ENCODE measurements around the gene ABL2. TPM values are rescaled to one million over a fixed set of nuclear protein-coding genes. Genes with fewer than 3 reads are reported as not detected.

The ABL2 gene
- total and polyA plus RNA-seq, 2 donors (not counting 1 experiment from before 2014, with no cell fraction given), result 2.6 to 20.0 TPM

DNA sequence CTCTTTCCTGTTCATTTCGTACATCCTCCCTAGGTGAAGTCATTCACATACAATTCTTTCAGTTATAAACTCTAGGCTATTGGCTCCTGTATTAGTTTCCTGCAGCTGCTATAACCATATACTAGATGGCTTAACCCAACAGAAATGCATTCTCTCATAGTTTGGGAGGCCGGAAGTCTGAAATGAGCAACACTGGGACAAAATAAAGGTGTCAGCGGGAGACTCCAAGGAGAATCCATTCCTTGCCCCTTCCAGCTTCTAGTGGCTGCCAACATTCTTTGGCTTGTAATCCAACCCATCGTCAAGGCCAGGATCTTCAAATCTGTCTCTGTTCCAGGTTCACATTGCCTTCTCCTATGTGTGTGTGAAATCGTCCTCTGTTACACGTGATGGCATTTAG is 76.3 kb downstream of the ABL2 start:
- no peak for TF ChIP-seq EZH2 (IDR thresholded peaks at IDR 0.05; ENCODE audit: borderline replicate concordance, insufficient read depth, low read depth, low read length, poor library complexity, severe bottlenecking)
- TF ChIP-seq, protein P1, sequence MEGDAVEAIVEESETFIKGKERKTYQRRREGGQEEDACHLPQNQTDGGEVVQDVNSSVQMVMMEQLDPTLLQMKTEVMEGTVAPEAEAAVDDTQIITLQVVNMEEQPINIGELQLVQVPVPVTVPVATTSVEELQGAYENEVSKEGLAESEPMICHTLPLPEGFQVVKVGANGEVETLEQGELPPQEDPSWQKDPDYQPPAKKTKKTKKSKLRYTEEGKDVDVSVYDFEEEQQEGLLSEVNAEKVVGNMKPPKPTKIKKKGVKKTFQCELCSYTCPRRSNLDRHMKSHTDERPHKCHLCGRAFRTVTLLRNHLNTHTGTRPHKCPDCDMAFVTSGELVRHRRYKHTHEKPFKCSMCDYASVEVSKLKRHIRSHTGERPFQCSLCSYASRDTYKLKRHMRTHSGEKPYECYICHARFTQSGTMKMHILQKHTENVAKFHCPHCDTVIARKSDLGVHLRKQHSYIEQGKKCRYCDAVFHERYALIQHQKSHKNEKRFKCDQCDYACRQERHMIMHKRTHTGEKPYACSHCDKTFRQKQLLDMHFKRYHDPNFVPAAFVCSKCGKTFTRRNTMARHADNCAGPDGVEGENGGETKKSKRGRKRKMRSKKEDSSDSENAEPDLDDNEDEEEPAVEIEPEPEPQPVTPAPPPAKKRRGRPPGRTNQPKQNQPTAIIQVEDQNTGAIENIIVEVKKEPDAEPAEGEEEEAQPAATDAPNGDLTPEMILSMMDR (IDR thresholded peaks at IDR 0.05), result no peak
- POLR2A ChIA-PET, result no interaction called here
- DNase-seq, result no peak

GRCh38 chr1:179151908-179152682 is 77.4 kb downstream of the ABL2 start:
- H2AFZ ChIP-seq (ENCODE audit: insufficient read depth, low read depth, low read length, poor library complexity, severe bottlenecking), result no peak overlapping the region
- H3K27me3 ChIP-seq (replicated peaks in 1 of 4; ENCODE audit: control extremely low read depth in 1 of 4, control insufficient read depth in 3 of 4, insufficient read depth in 4 of 4, low read length in 3 of 4), result no peaks in the 10 kb centered on the region
- peaks cover 19% of the 10 kb centered on the region for H3K79me2 ChIP-seq (ENCODE audit: control insufficient read depth, insufficient read depth, low read length)
- H3K4me3 ChIP-seq (ENCODE audit: control extremely low read depth in 1 of 5, extremely low read depth in 1 of 5, insufficient read depth in 1 of 5, low read depth in 2 of 5, low read length in 4 of 5), result no peak overlapping the region
- H3K36me3 ChIP-seq (replicated peaks in 1 of 2; ENCODE audit: control extremely low read depth in 1 of 2, control insufficient read depth in 1 of 2, extremely low read depth in 1 of 2, insufficient read depth in 2 of 2, low read length in 1 of 2), result peaks cover 0 to 4% of the 10 kb centered on the region in 2 experiments
- peaks cover 0 to 5% (median 0%) of the 10 kb centered on the region in 3 donors for H3K9me3 ChIP-seq (ENCODE audit: control extremely low read depth in 1 of 3, control insufficient read depth in 2 of 3, insufficient read depth in 1 of 3, low read length in 2 of 3)
- ChIA-PET CTCF (no interaction called here), POLR2A (no interaction called here)
- DNase-seq (no peak), ATAC-seq (ENCODE audit: low read depth) (no peak)
- Mint-ChIP-seq H3K27me3 (no peaks in the 10 kb centered on the region), H3K4me3 (peak overlapping the region; percentile 5), H3K27ac (peak overlapping the region; percentile 57), H3K9me3 (ENCODE audit: insufficient read depth) (peaks cover 4% of the 10 kb centered on the region), H3K4me1 (peaks cover 24% of the 10 kb centered on the region)
- H3K4me1 ChIP-seq (ENCODE audit: control insufficient read depth in 2 of 2, insufficient read depth in 2 of 2, low read length in 2 of 2), result peaks cover 12 to 13% of the 10 kb centered on the region in 2 donors
- intact Hi-C loops (cut with micrococcal nuclease), result no loop called here
- H3K4me2 ChIP-seq (replicated peaks; ENCODE audit: low read depth, low read length, poor library complexity, severe bottlenecking), result peak overlapping the region; percentile 50
- no peak for TF ChIP-seq EZH2 (IDR thresholded peaks at IDR 0.05; ENCODE audit: borderline replicate concordance, insufficient read depth, low read depth, low read length, poor library complexity, severe bottlenecking)
- H3K27ac ChIP-seq (ENCODE audit: low read length in 2 of 2), result peak overlapping the region in 1 of 2 donors; percentile 8
- H3K9ac ChIP-seq (ENCODE audit: low read length), result peak overlapping the region; percentile 31
- WGBS (ENCODE audit: insufficient coverage), result no CpG with 5 or more reads among the region's 2 CpGs
- H4K20me1 ChIP-seq (ENCODE audit: control insufficient read depth, insufficient read depth, low read length, poor library complexity, severe bottlenecking), result no peaks in the 10 kb centered on the region

More for the DNA sequence above, 76.3 kb downstream of the ABL2 start:
- H3K9me3 Mint-ChIP-seq (ENCODE audit: insufficient read depth), result peaks cover 4% of the 10 kb centered on the region
- H3K4me3 Mint-ChIP-seq, result no peak overlapping the region
- no peaks in the 10 kb centered on the region for H3K27me3 Mint-ChIP-seq
- Histone ChIP-seq H3K9ac (ENCODE audit: low read length) (no peak overlapping the region), H3K27ac (ENCODE audit: low read length in 2 of 2) (no peak overlapping the region), H3K36me3 (replicated peaks in 1 of 2; ENCODE audit: control extremely low read depth in 1 of 2, control insufficient read depth in 1 of 2, extremely low read depth in 1 of 2, insufficient read depth in 2 of 2, low read length in 1 of 2) (peaks cover 2 to 3% of the 10 kb centered on the region in 2 experiments), H4K20me1 (ENCODE audit: control insufficient read depth, insufficient read depth, low read length, poor library complexity, severe bottlenecking) (no peaks in the 10 kb centered on the region), H3K9me3 (ENCODE audit: control extremely low read depth in 1 of 3, control insufficient read depth in 2 of 3, insufficient read depth in 1 of 3, low read length in 2 of 3) (peaks cover 0 to 5% (median 0%) of the 10 kb centered on the region in 3 donors), H3K4me3 (ENCODE audit: control extremely low read depth in 1 of 5, extremely low read depth in 1 of 5, insufficient read depth in 1 of 5, low read depth in 2 of 5, low read length in 4 of 5) (no peak overlapping the region), H3K79me2 (ENCODE audit: control insufficient read depth, insufficient read depth, low read length) (peaks cover 24% of the 10 kb centered on the region), H3K4me2 (replicated peaks; ENCODE audit: low read depth, low read length, poor library complexity, severe bottlenecking) (no peak overlapping the region), H3K27me3 (replicated peaks in 1 of 4; ENCODE audit: control extremely low read depth in 1 of 4, control insufficient read depth in 3 of 4, insufficient read depth in 4 of 4, low read length in 3 of 4) (no peaks in the 10 kb centered on the region), H2AFZ (ENCODE audit: insufficient read depth, low read depth, low read length, poor library complexity, severe bottlenecking) (no peak overlapping the region), H3K4me1 (ENCODE audit: control insufficient read depth in 2 of 2, insufficient read depth in 2 of 2, low read length in 2 of 2) (peaks cover 12 to 13% of the 10 kb centered on the region in 2 donors)
- CTCF ChIA-PET, result interaction anchor here (1.3 kb wide), 1 partner anchor 217 kb away, joined by 4 read pairs; no protein-coding TSS in a partner anchor
- no peak for ATAC-seq (ENCODE audit: low read depth)
- intact Hi-C loops (cut with micrococcal nuclease), result no loop called here
- peaks cover 24% of the 10 kb centered on the region for H3K4me1 Mint-ChIP-seq
- no peak overlapping the region for H3K27ac Mint-ChIP-seq
- WGBS (ENCODE audit: insufficient coverage), result 93% methylated on average over 3 of the region's 6 CpGs

Data from B cell (primary cell).